ENCODE results near the gene ABCA5.
A peak's percentile ranks its signal among the peaks of the same experiment; 100 is the strongest.
"Not testable (repeated sequence)": the region's sequence is repeated elsewhere in the genome, so short reads cannot be mapped to it uniquely, and the experiment has no call there.

ABCA5 gene

DNA sequence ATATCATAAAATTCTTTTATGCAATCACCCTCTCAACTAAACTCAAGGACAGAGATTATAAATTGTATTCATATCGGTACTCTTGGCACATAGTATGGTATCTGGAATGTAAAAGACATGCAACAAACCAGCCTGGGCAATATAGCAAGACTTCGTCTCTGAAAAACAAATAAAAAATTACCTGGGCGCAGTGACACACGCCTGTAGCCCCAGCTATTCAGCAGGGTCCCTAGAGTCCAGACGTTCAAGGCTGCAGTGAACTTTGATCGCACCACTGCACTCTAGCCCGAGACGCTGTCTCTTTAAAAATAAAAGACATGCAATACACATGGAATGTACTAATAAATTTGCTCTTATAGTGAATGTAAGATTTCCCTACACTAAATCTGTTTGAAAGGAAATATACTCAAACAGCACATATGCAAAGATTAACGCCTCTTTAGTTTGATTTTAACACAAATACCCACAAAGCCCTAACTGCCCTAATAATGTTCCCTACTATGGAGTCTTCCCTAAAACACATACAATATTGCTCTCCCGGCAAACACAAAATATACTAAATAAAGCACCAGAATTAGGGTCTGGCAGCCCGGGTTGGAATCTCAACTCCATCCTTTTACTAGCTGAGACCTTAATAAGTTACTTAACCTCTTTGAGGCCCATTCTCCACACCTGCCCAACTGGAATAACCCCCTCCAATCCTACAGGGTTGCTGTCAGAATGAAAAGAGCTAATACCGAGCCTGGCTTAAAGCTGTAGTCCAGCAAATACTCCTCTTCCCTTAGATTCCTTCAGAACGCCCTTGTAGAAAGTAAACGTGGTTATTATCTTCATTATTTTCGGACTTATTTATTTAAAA is 1.2 kb downstream of the ABCA5 start:
- DNase-seq: no peak

DNA sequence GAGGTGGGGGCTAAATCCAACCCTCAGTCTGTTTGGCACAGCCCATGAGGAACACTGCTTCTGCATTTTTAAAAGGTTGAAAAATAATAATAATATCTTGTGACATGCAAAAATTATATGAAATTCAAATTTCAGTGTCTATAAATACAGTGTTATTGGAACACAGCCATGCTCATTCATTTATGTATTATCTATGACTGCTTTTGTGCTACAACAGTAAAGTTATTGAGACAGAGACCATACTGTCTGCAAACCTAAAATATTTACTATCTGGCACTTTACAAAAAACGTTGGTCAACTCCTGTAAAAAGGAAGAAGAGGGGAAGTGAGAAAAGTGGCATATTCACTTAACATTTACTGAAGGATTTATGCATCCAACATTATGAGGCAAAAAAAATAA is 3.1 kb downstream of the ABCA5 start:
- DNase-seq: no peak

DNA sequence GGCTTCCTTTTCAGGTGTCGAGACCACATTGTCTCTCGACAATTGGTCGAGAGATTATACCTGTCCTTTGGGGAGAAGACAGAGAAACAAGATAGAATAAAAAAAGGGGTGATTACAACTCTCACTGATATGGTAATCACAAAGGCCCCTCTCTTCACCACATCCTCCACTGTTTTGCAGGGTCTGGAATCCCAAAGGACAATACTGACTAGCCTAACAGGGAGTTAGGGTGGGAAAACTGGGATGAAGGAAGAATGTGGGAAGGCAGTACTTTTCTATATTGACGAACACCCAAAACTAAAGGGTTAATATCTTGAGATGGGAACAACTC is 6.1 kb downstream of the ABCA5 start:
- DNase-seq: no peak

DNA sequence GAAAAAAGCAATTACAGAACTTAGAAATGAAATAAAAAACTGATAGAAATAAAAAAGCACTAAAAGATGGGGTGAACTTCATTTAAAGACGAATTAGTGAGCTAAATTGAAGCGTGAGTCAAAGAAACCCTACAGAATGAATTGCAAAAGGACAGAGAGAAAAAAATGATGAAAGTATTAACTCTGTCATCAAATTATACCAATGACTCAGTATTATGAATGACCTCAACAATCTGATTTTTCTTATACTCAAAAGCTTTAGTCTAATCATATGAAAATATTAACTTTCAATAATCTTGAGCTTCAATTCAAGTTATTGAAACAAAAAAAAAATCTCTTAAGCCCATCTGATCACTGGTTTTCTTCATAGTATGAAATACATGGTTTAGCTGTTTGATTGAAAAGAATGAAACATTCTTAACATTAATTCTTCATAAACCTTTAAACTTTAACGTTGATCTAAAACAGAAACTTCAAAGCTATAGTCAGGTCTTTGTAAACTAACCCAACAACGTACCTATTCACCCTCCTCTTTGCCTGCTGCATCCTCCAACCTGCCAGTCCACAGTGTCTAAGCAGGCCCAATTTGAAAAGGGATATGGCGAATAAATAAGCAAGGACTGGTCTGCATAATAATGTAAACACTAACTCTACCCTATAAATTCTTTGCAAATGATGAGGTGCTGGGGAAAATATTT is 6.6 kb downstream of the ABCA5 start:
- no peak for DNase-seq

DNA sequence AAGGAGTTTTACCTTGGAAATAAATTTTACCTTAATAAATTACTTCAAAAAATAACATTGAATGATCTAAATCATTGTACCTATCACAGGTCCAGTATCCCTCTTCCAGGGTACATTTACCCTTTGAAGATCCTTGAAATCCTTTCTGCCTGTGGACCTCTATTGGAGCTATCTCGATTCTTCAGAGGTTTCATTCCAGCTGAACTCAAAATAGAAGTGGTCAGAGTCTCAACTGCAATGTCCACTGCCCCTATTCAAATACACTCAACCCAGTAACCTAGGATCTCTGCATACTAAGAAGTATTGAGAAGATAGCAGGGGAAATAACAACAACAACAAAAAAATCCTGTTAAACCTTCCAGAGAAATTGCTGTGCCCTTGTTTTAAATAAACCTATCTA is 9.3 kb downstream of the ABCA5 start:
- DNase-seq: no peak

DNA sequence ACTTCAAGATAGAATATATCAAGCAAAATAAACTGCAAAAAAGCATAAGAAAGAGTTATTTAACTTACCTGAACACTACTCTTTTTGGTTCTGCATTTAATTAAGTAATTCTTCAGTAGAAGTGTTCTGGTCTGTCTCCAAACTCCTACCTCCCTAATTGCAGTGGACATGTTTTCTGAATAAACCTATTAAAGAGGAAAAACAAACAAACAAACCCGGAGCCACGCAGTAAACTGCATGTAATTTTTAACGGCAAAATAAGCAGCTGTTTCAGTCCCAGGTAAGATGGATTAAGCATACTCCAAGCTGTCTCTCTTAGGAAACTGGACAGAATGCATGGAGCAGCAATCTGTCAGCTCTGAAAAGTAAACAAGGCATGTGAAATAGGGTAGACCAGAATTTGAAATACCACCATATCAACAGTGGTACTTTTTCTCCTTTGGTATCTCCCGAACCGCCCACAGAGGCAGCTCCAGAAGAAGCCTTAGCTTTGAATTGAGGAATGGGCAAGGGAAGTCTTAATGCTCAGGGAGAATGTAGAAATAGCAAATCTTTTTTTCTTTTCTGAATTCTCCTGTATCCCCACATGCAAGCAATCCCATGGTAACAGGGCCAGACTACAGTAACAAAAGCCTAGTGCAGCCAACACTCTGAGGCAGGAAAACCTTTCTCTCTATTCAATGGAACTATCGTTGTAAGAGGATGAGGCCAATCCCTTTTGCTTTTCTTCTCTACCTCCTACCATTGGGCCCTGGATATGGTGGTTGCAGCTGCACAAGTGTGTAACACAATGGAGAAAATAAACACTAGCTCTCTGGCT is 12.5 kb downstream of the ABCA5 start:
- DNase-seq: peak; percentile 84

DNA sequence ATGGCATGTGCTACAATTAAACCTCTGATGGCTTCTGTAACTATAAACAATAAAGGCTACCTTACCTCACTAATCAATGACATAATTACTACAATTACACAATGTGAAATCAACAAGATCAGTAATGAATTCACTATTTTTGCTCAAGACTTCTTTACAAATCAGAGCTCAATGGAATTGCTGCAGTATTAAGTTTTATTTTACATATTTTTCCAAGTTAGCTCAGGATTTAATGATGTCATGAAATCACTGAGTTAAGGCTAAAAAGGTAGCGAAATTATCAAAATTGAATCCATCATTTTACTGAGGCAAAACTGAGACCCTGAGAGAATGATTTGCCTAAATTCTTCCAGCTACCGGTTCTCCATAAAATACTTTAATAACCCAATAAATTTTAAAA is 21.8 kb downstream of the ABCA5 start:
- no peak for DNase-seq

DNA sequence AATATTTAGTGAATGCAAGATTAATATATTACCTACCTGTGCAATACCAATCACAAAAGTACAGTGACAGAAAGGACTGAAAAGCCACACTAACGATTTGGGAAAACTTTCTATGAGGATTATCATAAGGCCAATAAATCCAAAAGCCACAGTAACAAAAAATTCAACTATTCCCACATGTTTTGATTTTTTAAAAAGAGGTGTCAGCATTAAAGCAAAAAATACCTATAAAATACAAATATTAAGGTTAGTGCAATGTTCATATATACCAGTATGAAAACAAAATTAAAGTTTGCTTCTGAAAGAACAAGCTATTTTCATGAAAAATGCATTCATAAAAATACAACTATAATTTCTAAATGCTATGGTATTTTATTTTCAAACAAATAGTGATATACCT is 24.3 kb downstream of the ABCA5 start:
- DNase-seq: no peak

DNA sequence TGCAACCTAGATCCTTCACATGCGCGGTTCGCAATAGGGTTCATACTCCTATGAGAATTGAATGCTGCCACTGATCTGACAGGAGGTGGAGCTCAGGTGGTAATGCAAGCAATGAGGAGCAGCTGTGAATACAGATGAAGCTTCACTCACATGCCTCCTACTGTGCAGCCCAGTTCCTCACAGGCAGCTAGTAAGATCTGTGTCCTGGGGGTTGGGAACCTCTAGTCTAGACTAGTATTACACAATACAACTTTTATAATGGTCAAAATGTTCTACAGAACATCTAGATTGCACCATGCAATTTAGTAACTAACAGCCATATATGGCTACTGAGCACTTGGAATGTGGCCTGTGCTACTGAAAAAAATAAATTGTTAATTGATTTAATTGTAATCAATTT is 26.7 kb downstream of the ABCA5 start:
- no peak for DNase-seq

DNA sequence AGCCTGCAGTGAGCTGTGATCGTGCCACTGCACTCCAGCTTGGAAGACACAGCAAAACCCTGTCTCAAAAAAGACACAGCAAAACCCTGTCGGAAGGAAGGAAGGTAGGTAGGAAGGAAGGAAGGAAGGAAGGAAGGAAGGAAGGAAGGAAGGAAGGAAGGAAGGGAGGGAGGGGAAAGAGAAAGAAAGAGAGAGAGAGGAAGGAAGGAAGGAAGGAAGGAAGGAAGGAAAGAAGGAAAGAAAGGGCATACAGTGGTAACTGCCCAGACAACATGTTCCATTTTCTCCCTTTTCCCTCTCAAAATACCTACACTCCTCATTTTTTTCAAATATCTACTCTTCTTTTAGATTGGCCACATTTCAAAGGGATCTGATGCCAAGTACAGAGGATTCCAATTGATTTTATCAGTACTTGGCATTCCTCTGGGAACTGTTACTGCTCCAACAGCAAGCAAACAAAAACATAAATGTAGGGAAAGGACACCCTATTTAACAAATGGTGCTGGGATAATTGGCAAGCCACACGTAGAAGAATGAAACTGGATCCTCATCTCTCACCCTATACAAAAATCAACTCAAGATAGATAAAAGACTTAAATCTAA is 28.7 kb downstream of the ABCA5 start:
- not testable (repeated sequence) for DNase-seq

DNA sequence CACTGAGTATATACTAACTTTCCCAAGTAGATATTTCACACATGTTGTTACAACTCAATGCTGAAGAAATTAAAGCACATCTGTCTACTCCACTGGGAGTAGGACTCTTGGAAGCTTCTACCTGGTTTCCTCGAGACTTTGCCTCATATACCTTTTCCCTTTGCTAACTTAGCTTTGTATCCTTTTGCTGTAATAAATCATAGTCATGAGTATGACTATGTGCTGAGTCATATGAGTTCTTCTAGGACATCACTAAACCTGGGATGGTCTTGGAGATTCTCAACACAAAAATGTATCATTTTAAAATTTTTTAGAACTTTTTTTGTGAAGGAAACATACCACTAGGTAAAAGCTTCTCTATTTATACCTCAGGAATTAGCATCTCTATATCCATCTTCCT is 39.8 kb downstream of the ABCA5 start:
- DNase-seq: no peak

DNA sequence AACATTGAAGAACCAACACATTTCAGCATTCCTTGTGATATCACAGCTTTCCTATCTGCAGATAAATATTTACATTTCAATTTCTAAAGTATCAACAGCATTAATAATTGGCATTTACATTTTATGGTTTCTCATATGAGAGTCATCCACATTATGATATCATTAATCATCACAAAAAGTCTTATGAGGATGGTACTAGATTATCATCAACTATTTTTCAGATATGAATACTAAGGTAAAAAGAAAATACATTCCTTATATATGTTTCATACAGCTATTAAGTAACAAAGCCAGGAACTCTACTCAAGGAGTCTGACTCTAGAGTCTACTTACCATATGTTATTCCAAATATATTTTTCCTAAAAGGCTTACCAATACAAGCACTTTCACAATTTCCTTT is 40.7 kb downstream of the ABCA5 start:
- DNase-seq: no peak

DNA sequence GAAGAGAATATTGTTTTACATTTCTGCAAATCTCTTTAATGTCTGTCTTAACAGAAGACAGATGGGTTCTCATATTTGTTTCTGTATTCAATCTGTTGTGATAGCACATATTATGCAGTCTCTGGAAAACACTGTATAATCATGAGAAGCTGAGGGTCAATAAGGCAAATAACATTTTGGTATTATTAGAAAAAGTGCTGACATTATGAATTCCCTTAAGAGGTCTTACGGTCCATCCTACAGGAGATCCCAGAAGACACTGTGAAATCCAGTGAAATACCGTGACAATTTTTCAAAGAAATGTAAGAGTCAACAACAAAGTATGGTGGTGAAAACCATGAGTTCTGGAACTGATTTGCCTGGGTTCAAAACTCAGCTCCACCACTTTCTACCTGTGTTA is 42.3 kb downstream of the ABCA5 start:
- no peak for DNase-seq

DNA sequence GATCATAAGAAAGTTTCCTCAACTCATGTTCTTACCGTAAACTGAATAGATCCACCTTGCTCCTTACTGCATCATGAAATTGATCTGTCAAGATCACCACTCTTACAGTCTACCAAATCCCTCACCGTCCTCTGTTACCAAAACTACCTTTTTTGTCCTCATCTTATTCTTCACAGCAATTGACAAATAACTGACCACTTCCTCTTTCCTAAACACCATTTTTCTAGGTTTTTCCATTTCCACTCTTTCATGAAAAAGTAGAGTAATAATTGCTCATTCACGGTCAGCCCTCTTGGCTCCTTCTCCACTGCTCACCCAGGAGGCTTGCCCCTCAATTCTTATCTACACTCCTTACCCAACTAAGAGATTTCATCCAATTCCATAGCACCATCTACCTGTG is 44.9 kb downstream of the ABCA5 start:
- no peak for DNase-seq

DNA sequence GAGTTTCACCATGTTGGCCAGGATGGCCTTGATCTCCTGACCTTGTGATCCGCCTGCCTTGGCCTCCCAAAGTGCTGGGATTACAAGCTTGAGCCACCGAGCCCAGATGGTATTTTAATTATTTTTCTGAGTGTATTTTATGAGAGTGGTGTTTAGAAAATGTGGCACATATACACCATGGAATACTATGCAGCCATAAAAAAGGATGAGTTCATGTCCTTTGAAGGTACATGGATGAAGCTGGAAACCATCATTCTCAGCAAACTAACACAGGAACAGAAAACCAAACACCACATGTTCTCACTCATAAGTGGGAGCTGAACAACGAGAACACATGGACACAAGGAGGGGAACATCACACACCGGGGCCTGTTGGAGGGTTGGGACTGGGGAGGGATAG is 50.7 kb downstream of the ABCA5 start:
- DNase-seq: not testable (repeated sequence)

DNA sequence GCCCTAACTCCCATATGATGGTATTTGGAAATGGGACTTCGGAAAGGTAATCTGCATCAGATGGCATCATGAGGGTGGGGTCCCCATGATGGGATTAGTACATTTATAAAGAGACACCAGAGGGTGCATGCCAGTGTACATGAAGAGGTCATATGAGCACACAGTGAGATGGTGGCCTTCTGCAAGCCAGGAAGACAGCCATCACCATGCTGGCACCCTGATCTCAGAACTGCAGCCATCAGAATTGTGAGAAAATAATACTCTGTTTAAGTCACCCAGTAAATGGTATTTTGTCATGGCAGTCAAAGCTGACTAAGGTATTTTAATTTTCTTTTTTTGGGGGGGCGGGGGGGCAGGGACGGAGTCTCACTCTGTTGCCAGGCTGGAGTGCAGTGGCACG is 51.2 kb downstream of the ABCA5 start:
- no peak for DNase-seq

DNA sequence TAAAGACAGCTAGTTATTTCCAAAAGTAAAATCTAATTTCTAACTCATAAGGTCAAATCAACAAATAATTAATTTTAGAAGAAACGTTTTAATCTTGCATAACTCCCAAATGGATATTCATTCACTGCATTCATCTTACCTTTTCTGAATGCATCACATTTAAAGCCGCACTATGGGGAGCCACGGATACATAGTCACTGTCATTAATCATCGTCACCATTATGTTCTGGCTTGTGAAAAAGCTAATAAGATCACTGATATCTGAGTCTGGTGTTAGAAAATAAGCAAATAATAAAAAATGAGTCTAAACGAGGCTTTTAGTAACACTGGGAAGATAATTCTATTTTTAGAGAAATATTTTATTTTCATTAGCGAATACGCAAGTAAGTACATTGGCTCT is 55.9 kb downstream of the ABCA5 start:
- DNase-seq: no peak

DNA sequence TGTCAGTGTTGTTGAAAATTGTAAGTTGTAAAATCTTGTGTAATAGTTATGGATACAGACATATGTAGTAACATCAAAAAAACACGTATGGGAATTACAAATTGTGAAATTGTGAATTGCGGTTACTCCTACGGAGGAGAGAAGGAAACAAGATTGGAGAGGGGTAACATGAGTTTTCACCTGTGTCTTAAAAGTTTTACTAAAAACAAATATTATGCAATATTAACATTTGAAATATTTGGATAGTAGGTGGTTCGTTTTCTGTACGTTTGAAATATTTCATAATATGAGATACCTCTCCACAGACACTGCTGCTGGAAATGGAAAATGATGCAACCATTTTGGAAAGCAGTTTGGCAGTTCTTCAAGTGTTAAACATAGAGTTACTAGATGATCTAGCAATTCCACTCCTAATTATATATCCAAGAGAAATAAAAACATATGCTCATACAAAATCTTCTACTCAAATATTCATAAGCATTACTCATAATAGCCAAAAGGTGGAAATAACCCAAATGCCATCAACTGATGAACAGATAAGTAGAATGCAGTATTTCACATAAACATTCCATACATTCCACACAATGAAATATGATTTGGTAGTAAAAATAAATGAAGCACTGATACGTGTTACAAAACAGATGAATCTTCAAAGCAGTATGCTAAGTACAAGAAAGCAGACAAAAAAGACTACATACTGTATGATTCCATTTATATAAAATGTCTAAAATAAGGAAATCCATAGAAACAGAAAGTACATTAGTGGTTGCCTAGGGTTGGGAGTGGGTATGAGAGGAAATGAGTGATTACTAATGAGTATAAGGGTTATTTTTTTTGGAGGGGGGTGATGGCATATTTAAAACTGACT is 57.6 kb downstream of the ABCA5 start:
- no peak for DNase-seq

DNA sequence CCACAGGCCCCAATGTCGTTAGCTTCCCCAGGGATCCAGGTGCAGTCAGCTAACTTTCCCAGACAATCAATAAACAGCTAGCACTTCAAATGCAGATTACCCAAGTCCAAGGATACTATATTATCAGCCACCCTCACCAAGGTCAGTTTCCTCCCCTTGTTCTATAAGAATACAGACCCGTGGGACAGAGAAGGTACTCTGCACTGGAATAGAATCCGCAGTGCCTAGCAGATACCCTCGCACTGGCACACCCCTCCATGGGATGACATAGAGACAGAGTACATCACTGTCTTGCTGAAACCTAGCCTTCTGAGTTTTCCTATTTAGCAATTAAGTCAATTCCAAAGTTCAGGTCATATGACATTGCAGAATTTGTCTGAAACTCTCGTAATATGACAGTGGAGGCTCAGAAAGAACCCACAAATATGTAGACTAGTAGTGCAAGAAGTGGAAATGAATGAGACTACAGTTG is 58.4 kb downstream of the ABCA5 start:
- DNase-seq: no peak

DNA sequence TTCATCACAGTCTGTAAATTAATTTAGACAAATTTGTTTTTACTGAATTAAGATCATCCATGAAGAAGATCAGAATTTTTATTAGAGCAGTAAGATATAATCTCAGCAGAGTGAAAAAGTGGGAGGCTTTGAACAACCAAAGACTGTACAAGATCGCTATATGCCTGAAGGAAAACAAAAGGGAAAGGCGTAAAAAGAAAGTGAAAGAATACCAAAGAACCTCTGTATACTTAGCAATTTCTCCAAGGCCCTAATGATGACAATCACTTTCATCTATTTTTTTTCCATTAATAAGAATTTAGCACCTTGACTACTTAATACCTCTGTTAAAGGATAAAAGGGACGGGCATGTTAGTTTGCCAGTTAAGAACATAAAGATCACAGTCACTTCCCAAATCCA is 59.7 kb downstream of the ABCA5 start:
- no peak for DNase-seq

DNA sequence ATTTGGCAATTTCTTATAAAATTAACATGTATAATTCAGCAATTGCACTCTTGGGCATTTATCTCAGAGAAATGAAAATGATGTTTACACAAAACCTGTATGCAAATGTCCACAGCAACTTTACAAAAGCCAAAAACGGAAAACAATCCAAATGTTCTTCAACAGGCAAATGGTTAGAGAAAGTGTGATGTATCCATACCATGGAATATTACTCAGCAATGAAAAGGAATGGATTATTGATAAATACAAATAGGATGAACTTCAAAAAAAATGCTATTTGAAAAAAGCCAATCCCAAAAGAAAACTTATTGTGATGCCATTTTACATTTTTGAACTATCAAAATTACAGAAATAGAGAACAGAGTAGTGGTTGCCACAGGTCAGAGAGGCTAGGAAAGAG is 61.1 kb downstream of the ABCA5 start:
- no peak for DNase-seq

DNA sequence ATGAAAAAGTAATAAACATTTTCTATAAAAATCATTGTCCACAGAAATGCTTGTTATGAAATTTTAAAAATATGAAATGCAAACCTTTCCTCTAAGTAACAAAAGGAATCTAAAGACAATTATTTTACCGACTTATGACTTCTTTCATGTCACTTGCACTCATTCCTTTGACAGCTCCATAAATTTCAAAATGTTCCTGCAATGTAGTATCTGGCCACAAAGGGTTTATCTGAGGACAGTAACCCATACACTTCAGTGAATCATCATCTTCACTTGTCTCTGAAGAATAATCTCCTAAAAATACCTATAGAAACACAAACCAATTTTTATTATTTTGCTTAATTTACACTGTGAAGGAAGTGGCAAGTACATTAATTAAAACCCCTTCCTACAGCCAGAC is 72.7 kb downstream of the ABCA5 start:
- DNase-seq: no peak

Measured in NCI-H2029 treated with DMSO at 0.1 percent for 48 hours (cell line).